MM.1S (cell line): ENCODE results near the gene PRKAR1B.

Source experiments
- CTCF ChIP-seq: fragments of 300-600 bp; sonication (generic); IDR thresholded peaks from 2 replicates; pipeline ENCODE4 v1.5.1; 2016; ENCODE audit warnings: antibody characterized with exemption, low read length, mixed read lengths
- EZH2 ChIP-seq: fragments of 300-600 bp; sonication (generic); optimal IDR thresholded peaks from 2 replicates; pipeline ENCODE3; 2017; ENCODE audit warnings: low read depth, mild to moderate bottlenecking, antibody characterized with exemption, low read length, mixed read lengths
- EZH2phosphoT487 ChIP-seq: fragments of 300-600 bp; sonication (generic); IDR thresholded peaks from 2 replicates; pipeline ENCODE4 v1.6.1; 2018; ENCODE audit warnings: antibody characterized with exemption, low read length

GRCh38 chr7:555551-556160, 171.4 kb downstream of the PRKAR1B start:
- TF ChIP-seq CTCF (no peak), EZH2 (no peak), EZH2phosphoT487 (no peak)
